ENCODE data around the gene PRKAR2A. TPM values are rescaled to one million over a fixed set of nuclear protein-coding genes. Genes with fewer than 3 reads are reported as not detected.

PRKAR2A gene
- total RNA-seq, 2 experiments from 2014 or later: 47.4 to 48.3 TPM

GRCh38 chr3:48858709-48859108, 11.0 kb upstream of the PRKAR2A start:
- H3K9me3 ChIP-seq (ENCODE audit: control insufficient read depth in 1 of 2, insufficient read depth in 1 of 2, low read length in 2 of 2): no peaks in the 10 kb centered on the region
- no peaks in the 10 kb centered on the region for H3K4me1 ChIP-seq (ENCODE audit: insufficient read depth, low read length)
- peaks cover 45% of the 10 kb centered on the region for H3K36me3 ChIP-seq (ENCODE audit: insufficient read depth, low read length)
- CTCF ChIA-PET: no interaction called here
- ATAC-seq (ENCODE audit: poor library complexity) (no peak), DNase-seq (no peak)
- TF ChIP-seq, protein P1, sequence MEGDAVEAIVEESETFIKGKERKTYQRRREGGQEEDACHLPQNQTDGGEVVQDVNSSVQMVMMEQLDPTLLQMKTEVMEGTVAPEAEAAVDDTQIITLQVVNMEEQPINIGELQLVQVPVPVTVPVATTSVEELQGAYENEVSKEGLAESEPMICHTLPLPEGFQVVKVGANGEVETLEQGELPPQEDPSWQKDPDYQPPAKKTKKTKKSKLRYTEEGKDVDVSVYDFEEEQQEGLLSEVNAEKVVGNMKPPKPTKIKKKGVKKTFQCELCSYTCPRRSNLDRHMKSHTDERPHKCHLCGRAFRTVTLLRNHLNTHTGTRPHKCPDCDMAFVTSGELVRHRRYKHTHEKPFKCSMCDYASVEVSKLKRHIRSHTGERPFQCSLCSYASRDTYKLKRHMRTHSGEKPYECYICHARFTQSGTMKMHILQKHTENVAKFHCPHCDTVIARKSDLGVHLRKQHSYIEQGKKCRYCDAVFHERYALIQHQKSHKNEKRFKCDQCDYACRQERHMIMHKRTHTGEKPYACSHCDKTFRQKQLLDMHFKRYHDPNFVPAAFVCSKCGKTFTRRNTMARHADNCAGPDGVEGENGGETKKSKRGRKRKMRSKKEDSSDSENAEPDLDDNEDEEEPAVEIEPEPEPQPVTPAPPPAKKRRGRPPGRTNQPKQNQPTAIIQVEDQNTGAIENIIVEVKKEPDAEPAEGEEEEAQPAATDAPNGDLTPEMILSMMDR (IDR thresholded peaks at IDR 0.05): no peak
- POLR2A ChIA-PET: interaction anchor here (0.7 kb wide), 1 partner anchor 12 kb away, joined by 3 read pairs; no protein-coding TSS in a partner anchor
- Mint-ChIP-seq H3K9me3 (no peaks in the 10 kb centered on the region), H3K4me3 (no peak overlapping the region), H3K27me3 (no peaks in the 10 kb centered on the region), H3K27ac (no peak overlapping the region), H3K4me1 (ENCODE audit: low read depth) (no peaks in the 10 kb centered on the region), H3K36me3 (ENCODE audit: low read depth) (peaks cover 44% of the 10 kb centered on the region)
- H3K27ac ChIP-seq (ENCODE audit: low read depth in 1 of 2, low read length in 2 of 2): no peak overlapping the region
- no peaks in the 10 kb centered on the region for H3K27me3 ChIP-seq (ENCODE audit: control insufficient read depth in 1 of 2, insufficient read depth in 2 of 2, low read length in 2 of 2)
- no peak overlapping the region for H3K4me3 ChIP-seq (ENCODE audit: low read length)
- intact Hi-C loops (cut with DNase I, micrococcal nuclease): no loop called here

- H3K36me3 ChIP-seq (ENCODE audit: insufficient read depth, low read length): peaks cover 45% of the 10 kb centered on the region
- H3K27ac ChIP-seq (ENCODE audit: low read depth in 1 of 2, low read length in 2 of 2): no peak overlapping the region
- intact Hi-C loops (cut with DNase I, micrococcal nuclease): no loop called here
- no peak for ATAC-seq (ENCODE audit: poor library complexity)
- TF ChIP-seq, protein P1 (IDR thresholded peaks at IDR 0.05): no peak
- Mint-ChIP-seq H3K9me3 (no peaks in the 10 kb centered on the region), H3K4me1 (ENCODE audit: low read depth) (no peaks in the 10 kb centered on the region), H3K27ac (no peak overlapping the region), H3K4me3 (no peak overlapping the region), H3K36me3 (ENCODE audit: low read depth) (peaks cover 43% of the 10 kb centered on the region), H3K27me3 (no peaks in the 10 kb centered on the region)
- no peak overlapping the region for H3K4me3 ChIP-seq (ENCODE audit: low read length)
- CTCF ChIA-PET: no interaction called here
- H3K9me3 ChIP-seq (ENCODE audit: control insufficient read depth in 1 of 2, insufficient read depth in 1 of 2, low read length in 2 of 2): no peaks in the 10 kb centered on the region
- H3K27me3 ChIP-seq (ENCODE audit: control insufficient read depth in 1 of 2, insufficient read depth in 2 of 2, low read length in 2 of 2): no peaks in the 10 kb centered on the region
- no peak for DNase-seq
- H3K4me1 ChIP-seq (ENCODE audit: insufficient read depth, low read length): no peaks in the 10 kb centered on the region
- POLR2A ChIA-PET: interaction anchor here (0.6 to 0.7 kb wide), 2 partner anchors 119 to 235 kb away, joined by 3 to 5 read pairs; no protein-coding TSS in a partner anchor
Measured at GRCh38 chr3:48857641-48858040, 10.0 kb upstream of the PRKAR2A start.

- Histone ChIP-seq H3K4me1 (ENCODE audit: insufficient read depth, low read length) (no peaks in the 10 kb centered on the region), H3K27me3 (ENCODE audit: control insufficient read depth in 1 of 2, insufficient read depth in 2 of 2, low read length in 2 of 2) (no peaks in the 10 kb centered on the region), H3K27ac (ENCODE audit: low read depth in 1 of 2, low read length in 2 of 2) (no peak overlapping the region), H3K4me3 (ENCODE audit: low read length) (no peak overlapping the region), H3K9me3 (ENCODE audit: control insufficient read depth in 1 of 2, insufficient read depth in 1 of 2, low read length in 2 of 2) (no peaks in the 10 kb centered on the region), H3K36me3 (ENCODE audit: insufficient read depth, low read length) (peaks cover 37% of the 10 kb centered on the region)
- ChIA-PET POLR2A (no interaction called here), CTCF (no interaction called here)
- no peaks in the 10 kb centered on the region for H3K4me1 Mint-ChIP-seq (ENCODE audit: low read depth)
- H3K4me3 Mint-ChIP-seq: no peak overlapping the region
- no peaks in the 10 kb centered on the region for H3K9me3 Mint-ChIP-seq
- no peaks in the 10 kb centered on the region for H3K27me3 Mint-ChIP-seq
- H3K36me3 Mint-ChIP-seq (ENCODE audit: low read depth): peaks cover 34% of the 10 kb centered on the region
- ATAC-seq (ENCODE audit: poor library complexity) (no peak), DNase-seq (no peak)
- intact Hi-C loops (cut with DNase I, micrococcal nuclease): no loop called here
- TF ChIP-seq, protein P1 (IDR thresholded peaks at IDR 0.05): no peak
- no peak overlapping the region for H3K27ac Mint-ChIP-seq
Measured at GRCh38 chr3:48856469-48856868, 8.8 kb upstream of the PRKAR2A start.
